Measurements from ENCODE around the gene AUTS2.

- TF ChIP-seq CTCF (IDR thresholded peaks at IDR 0.05; ENCODE audit: poor library complexity, severe bottlenecking) = no peak
- no peak for TF ChIP-seq EZH2 (IDR thresholded peaks at IDR 0.05; ENCODE audit: borderline replicate concordance, insufficient read depth, low read length, poor library complexity, severe bottlenecking)
- no peak for TF ChIP-seq REST (IDR thresholded peaks at IDR 0.05; ENCODE audit: borderline replicate concordance)
- TF ChIP-seq TAF1 (IDR thresholded peaks at IDR 0.05; ENCODE audit: low read depth) = no peak
- TF ChIP-seq POLR2AphosphoS5 (IDR thresholded peaks at IDR 0.05) = no peak
- no peak for TF ChIP-seq EP300 (conservative IDR thresholded peaks at IDR 0.05; ENCODE audit: poor library complexity, severe bottlenecking)
These were observed 275.2 kb downstream of the AUTS2 start for GRCh38 chr7:69873512-69873911.
